Activated CD4-positive, alpha-beta T cell treated with anti-CD3 and anti-CD28 coated beads for 48 hours (primary cell): ENCODE data around the gene ABI3.
"Not testable (repeated sequence)": the region's sequence is repeated elsewhere in the genome, so short reads cannot be mapped to it uniquely, and the experiment has no call there.

ENCODE experiments used
- DNase-seq: peaks from one replicate; pipeline ENCODE4 v3.0.0-alpha.2; 2020

ABI3 gene

GRCh38 chr17:49210158-49211029 lies at the start of gene ABI3, which contains the start of gene GNGT2:
Gene ABI3, plus strand, starts transcription at chr17:49210707. Its CDS starts 18 bp downstream, at chr17:49210725.
Gene GNGT2, minus strand, starts transcription at chr17:49210574. Its CDS starts 3,152 bp downstream, at chr17:49207422.
- DNase-seq, result peak; percentile 79

GRCh38 chr17:49162866-49163265 lies 47.6 kb upstream of the ABI3 start:
- DNase-seq, result no peak

- DNase-seq, result no peak
Observed at GRCh38 chr17:49165143-49165542, 45.4 kb upstream of the ABI3 start.

- DNase-seq, result no peak
Observed at GRCh38 chr17:49168706-49169105, 41.8 kb upstream of the ABI3 start.

- no peak for DNase-seq
Observed at GRCh38 chr17:49170216-49170615, 40.3 kb upstream of the ABI3 start.

GRCh38 chr17:49170711-49171110 lies 39.8 kb upstream of the ABI3 start:
- not testable (repeated sequence) for DNase-seq

GRCh38 chr17:49175978-49176377 lies 34.5 kb upstream of the ABI3 start:
- DNase-seq, result not testable (repeated sequence)

GRCh38 chr17:49180303-49180702 lies 30.2 kb upstream of the ABI3 start:
- peak; percentile 76 for DNase-seq

- no peak for DNase-seq
Observed at GRCh38 chr17:49180998-49181635, 29.4 kb upstream of the ABI3 start.

- no peak for DNase-seq
Observed at GRCh38 chr17:49183341-49183740, 27.2 kb upstream of the ABI3 start.

- no peak for DNase-seq
Observed at GRCh38 chr17:49183801-49184200, 26.7 kb upstream of the ABI3 start.

GRCh38 chr17:49184522-49184921 lies 26.0 kb upstream of the ABI3 start:
- not testable (repeated sequence) for DNase-seq

GRCh38 chr17:49185381-49185780 lies 25.1 kb upstream of the ABI3 start:
- not testable (repeated sequence) for DNase-seq

GRCh38 chr17:49187301-49187700 lies 23.2 kb upstream of the ABI3 start:
- DNase-seq, result no peak

- DNase-seq, result no peak
Observed at GRCh38 chr17:49190932-49191331, 19.6 kb upstream of the ABI3 start.

GRCh38 chr17:49191409-49191916 lies 19.0 kb upstream of the ABI3 start:
- DNase-seq, result no peak

GRCh38 chr17:49191917-49192741 lies 18.4 kb upstream of the ABI3 start:
- peak; percentile 95 for DNase-seq

- DNase-seq, result peak; percentile 51
Observed at GRCh38 chr17:49193513-49194296, 16.8 kb upstream of the ABI3 start.

- no peak for DNase-seq
Observed at GRCh38 chr17:49194297-49194607, 16.3 kb upstream of the ABI3 start.

GRCh38 chr17:49195751-49196150 lies 14.8 kb upstream of the ABI3 start:
- no peak for DNase-seq

GRCh38 chr17:49196520-49196919 lies 14.0 kb upstream of the ABI3 start:
- DNase-seq, result no peak

GRCh38 chr17:49197346-49197998 lies 13.0 kb upstream of the ABI3 start:
- no peak for DNase-seq
